Ramos (cell line): ENCODE measurements around the gene ACRV1.

ENCODE experiments used
- in situ Hi-C: fragments of 300-500 bp; cut with MboI; formaldehyde crosslinking; loops from one replicate; pipeline ENCODE4 v1.14.3; 2022; ENCODE audit warnings: low sequenced_read_pairs; ENCODE audit not compliant: unreplicated experiment

ACRV1 gene

GRCh38 chr11:125662689-125663088 lies 18.0 kb downstream of the ACRV1 start:
- in situ Hi-C loops, result no loop called here

GRCh38 chr11:125649465-125650166 lies 31.0 kb downstream of the ACRV1 start:
- in situ Hi-C loops, result loop anchor here (25.0 kb wide), 1 partner anchor 238 kb away; the partner anchor contains the start of gene HYLS1

- in situ Hi-C loops, result loop anchor here (25.0 kb wide), 1 partner anchor 241 kb away; the partner anchor contains the start of gene HYLS1
Measured at GRCh38 chr11:125645871-125646270, 34.8 kb downstream of the ACRV1 start.

GRCh38 chr11:125638315-125638714 lies 42.3 kb downstream of the ACRV1 start:
- in situ Hi-C loops, result loop anchor here (25.0 kb wide), 1 partner anchor 249 kb away; the partner anchor contains the start of gene HYLS1

- in situ Hi-C loops, result loop anchor here (25.0 kb wide), 1 partner anchor 249 kb away; the partner anchor contains the start of gene HYLS1
Measured at GRCh38 chr11:125637840-125638239, 42.8 kb downstream of the ACRV1 start.

- in situ Hi-C loops, result loop anchor here (25.0 kb wide), 1 partner anchor 260 kb away; the partner anchor contains the start of gene HYLS1
Measured at GRCh38 chr11:125627236-125627910, 53.3 kb downstream of the ACRV1 start.

- in situ Hi-C loops, result loop anchor here (25.0 kb wide), 1 partner anchor 261 kb away; the partner anchor contains the start of gene HYLS1
Measured at GRCh38 chr11:125626288-125626950, 54.2 kb downstream of the ACRV1 start.

GRCh38 chr11:125625630-125626287 lies 54.9 kb downstream of the ACRV1 start:
- in situ Hi-C loops, result loop anchor here (25.0 kb wide), 1 partner anchor 262 kb away; the partner anchor contains the start of gene HYLS1

GRCh38 chr11:125625225-125625629 lies 55.4 kb downstream of the ACRV1 start:
- in situ Hi-C loops, result loop anchor here (25.0 kb wide), 1 partner anchor 262 kb away; the partner anchor contains the start of gene HYLS1

- in situ Hi-C loops, result loop anchor here (25.0 kb wide), 2 partner anchors 263 to 588 kb away; partner anchors contain the start of genes FAM118B, HYLS1 and RPUSD4
Measured at GRCh38 chr11:125624756-125625213, 55.9 kb downstream of the ACRV1 start, which contains the start of gene CHEK1. Gene CHEK1 (plus strand): TSS chr11:125625163. CDS start chr11:125626769, 1,606 bp downstream.

- in situ Hi-C loops, result loop anchor here (25.0 kb wide), 1 partner anchor 589 kb away; the partner anchor contains the start of genes FAM118B and RPUSD4
Measured at GRCh38 chr11:125623064-125623463, 57.6 kb downstream of the ACRV1 start.

- in situ Hi-C loops, result loop anchor here (25.0 kb wide), 1 partner anchor 590 kb away; the partner anchor contains the start of genes FAM118B and RPUSD4
Measured at GRCh38 chr11:125621995-125622394, 58.7 kb downstream of the ACRV1 start.
